NCI-H226 (cell line): ENCODE results near the gene HOXB5.

ENCODE experiments used
- DNase-seq: peaks from one replicate; pipeline ENCODE4 v3.0.0-alpha.2; 2015

Gene HOXB5

DNA sequence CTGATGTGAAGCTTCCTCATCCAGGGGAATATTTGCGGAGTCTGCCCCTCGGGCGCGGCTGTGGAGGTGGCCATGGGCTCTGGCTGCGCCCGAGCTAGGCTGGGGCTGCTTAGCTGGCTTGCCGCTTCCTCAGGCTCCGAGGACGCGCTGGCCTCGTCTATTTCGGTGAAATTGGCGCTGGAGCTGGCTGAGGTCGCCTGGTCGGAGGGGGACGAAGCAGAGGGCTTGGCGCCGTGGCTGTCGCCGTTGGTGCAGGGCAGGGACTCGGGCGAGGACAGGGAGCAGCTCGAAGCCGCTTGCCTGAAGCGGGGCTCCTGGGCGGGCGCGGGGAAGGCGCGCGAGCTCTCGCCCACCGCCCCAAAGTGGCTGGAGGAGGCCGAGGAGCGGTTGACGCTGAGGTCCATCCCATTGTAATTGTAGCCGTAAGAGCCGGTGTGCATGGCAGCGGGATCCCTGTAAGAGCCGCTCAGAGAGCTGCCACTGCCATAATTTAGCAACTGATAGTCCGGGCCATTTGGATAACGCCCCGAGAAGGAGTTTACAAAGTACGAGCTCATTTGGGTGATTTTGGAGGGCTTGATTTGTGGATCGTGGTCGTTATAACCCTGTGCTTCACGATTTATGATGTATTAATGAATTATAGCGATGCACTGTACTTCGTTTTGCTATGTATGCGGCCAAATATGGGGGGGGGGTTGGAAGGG lies at the start of gene HOXB5:
Gene HOXB5, minus strand, starts transcription at position 654 of the 704 bp plus-strand sequence. Its CDS starts 97 bp downstream, at position 557.
- DNase-seq = no peak

- no peak for DNase-seq
Measured at GRCh38 chr17:48642843-48643696, 49.5 kb upstream of the HOXB5 start.

GRCh38 chr17:48642059-48642842 lies 48.7 kb upstream of the HOXB5 start:
- no peak for DNase-seq

GRCh38 chr17:48641541-48642058 lies 48.0 kb upstream of the HOXB5 start:
- no peak for DNase-seq

GRCh38 chr17:48640858-48641180 lies 47.2 kb upstream of the HOXB5 start:
- no peak for DNase-seq

GRCh38 chr17:48639982-48640857 lies 46.6 kb upstream of the HOXB5 start:
- DNase-seq = no peak

DNA sequence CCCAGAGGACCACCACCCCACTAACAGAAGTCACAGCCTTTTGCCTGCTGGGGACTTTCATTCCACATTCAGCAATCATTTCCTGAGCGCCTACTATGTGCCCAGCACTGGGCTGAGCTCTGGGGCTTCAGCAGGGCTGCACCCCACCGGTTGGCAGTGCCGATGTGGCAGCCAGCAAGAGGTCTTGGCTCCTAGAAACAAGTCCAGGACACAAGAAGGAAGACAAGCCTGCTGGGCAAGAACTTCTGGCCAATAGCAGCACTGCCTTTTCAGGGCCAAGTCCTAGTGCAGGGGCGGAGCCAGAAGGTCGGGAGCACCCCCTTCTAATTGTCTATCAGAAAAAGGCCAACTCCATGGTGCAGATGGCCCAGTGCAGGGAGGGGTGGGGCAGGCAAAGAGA lies 45.6 kb upstream of the HOXB5 start:
- no peak for DNase-seq

DNA sequence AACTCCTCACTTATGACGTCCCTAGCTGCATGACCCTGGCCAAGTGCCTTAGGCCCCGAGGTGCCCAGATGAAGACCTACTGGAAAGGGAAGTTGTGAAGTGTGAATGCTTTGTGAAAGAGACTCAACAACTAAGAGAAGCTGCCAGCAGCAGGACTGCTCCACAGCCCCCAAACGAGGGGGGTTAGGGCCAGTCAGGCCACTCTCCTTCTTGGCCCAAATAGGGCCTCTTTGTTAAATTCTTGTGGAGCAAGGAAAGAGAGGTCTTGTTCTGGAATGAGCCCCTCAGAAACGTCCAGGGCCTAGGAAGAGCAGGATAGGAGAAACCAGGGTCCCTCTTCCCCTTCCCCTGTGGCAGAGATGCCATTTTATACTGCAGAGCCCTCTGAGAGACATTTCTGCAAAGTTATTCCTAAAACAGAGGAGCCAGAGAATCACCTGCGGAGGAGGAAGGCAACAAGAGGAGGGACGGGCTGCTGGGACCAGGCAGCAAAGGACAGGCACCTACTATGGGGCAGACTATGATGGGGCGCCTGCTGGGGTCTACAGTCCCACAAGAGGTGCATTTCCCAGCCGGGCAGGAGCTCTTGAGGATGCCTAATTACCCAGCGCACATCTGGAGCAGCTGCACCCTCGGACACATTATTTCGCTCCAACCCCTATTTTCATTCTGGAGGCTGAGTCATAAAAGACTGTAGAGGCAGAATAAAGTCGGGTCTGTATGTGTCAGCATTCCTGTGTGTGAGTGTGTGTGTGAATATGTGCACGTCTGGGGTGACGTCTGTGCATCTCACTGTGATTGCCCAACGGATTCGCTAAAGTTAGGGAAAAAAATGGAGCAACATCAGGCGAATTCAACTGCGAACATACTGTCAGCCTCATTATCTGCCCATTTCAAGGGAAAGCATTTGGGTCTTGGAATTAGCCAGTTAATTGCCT lies 44.0 kb upstream of the HOXB5 start:
- peak; percentile 71 for DNase-seq

- peak; percentile 44 for DNase-seq
Measured at GRCh38 chr17:48636177-48637018, 42.8 kb upstream of the HOXB5 start.

- DNase-seq = no peak
Measured at GRCh38 chr17:48634493-48635208, 41.1 kb upstream of the HOXB5 start.

DNA sequence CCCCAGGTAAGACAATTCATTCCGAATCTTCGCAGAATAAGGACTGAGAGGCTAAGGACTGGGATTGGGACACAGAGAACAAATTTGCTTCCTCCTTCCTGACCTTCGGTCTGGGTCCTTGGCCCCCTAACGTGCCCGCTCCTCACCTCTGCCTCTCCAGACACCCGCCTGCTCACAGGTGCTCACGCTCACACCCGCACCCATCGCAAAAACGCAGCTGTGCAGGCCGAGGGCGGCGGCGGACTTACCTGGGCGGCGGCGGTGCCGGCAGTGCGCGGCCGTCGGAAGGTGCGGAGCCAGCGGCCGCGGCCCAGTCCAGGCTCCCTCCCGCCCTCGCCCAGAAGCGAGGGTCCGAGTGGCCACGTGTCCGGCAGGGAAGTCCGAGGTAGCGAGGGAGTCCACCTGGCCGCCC lies 39.7 kb upstream of the HOXB5 start:
- no peak for DNase-seq

- DNase-seq = no peak
Measured at GRCh38 chr17:48632579-48633265, 39.1 kb upstream of the HOXB5 start.

GRCh38 chr17:48631693-48632578 lies 38.4 kb upstream of the HOXB5 start:
- DNase-seq = no peak

GRCh38 chr17:48630925-48631692 lies 37.5 kb upstream of the HOXB5 start:
- DNase-seq = no peak

GRCh38 chr17:48630009-48630924 lies 36.7 kb upstream of the HOXB5 start:
- no peak for DNase-seq

DNA sequence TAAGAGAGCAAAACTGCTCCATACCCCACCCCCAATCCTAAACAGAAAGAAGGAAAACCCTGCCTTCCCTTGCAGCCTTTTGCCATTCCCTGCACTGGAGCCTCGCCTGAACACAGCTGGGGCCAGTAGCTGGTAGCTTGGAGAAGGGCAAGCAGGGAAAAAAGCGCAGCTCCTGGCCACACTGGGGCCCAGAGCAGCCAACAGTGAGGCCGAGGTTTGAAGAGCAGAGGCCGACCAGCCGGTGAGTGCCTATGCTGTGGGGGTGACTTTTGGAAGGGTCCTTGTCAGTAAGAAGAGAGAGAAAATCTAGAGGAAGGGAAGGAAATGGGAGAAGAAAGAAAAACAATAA lies 35.8 kb upstream of the HOXB5 start:
- no peak for DNase-seq
